H9 (cell line): Measurements from ENCODE around the gene CLEC9A. TPM values are rescaled to one million over a fixed set of nuclear protein-coding genes. Genes with fewer than 3 reads are reported as not detected.

Experiments
- DNase-seq: peaks from one replicate; pipeline ENCODE4 v3.0.0-alpha.2; 2017
- H2AFZ ChIP-seq: one replicate; pipeline ENCODE4 v1.6.1; 2013; ENCODE audit warnings: mild to moderate bottlenecking, low read length, control low read depth, moderate library complexity
- H2AK5ac ChIP-seq: 2 replicates; pipeline ENCODE4 v1.6.1; 2013; ENCODE audit warnings: low read length, control low read depth, mixed read lengths; ENCODE audit not compliant: insufficient read length
- H2BK120ac ChIP-seq: one replicate; pipeline ENCODE4 v1.6.1; 2013; ENCODE audit warnings: low read depth, mild to moderate bottlenecking, low read length, control low read depth, inconsistent platforms; ENCODE audit not compliant: poor library complexity, severe bottlenecking
- H2BK12ac ChIP-seq: 2 replicates; pipeline ENCODE4 v1.6.1; 2013; ENCODE audit warnings: low read length, control low read depth, mixed read lengths, low read depth; ENCODE audit not compliant: insufficient read length
- H2BK15ac ChIP-seq: 2 replicates; pipeline ENCODE4 v1.6.1; 2013; ENCODE audit warnings: low read depth, low read length, control low read depth
- H2BK20ac ChIP-seq: one replicate; pipeline ENCODE4 v1.6.1; 2013; ENCODE audit warnings: low read depth, mild to moderate bottlenecking, low read length, control low read depth, inconsistent platforms; ENCODE audit not compliant: poor library complexity, severe bottlenecking
- H2BK5ac ChIP-seq: 2 replicates; pipeline ENCODE4 v1.6.1; 2013; ENCODE audit warnings: low read length, control low read depth, mixed read lengths; ENCODE audit not compliant: insufficient read length
- H3K14ac ChIP-seq: 2 replicates; pipeline ENCODE4 v1.6.1; 2013; ENCODE audit warnings: low read length, control low read depth; ENCODE audit not compliant: insufficient read depth
- H3K18ac ChIP-seq: 2 replicates; pipeline ENCODE4 v1.6.1; 2013; ENCODE audit warnings: low read depth, mild to moderate bottlenecking, mixed read lengths, low read length, control low read depth; ENCODE audit not compliant: insufficient read length
- H3K23ac ChIP-seq: 2 replicates; pipeline ENCODE4 v1.6.1; 2013; ENCODE audit warnings: low read length, control low read depth, mixed read lengths, low read depth; ENCODE audit not compliant: insufficient read length
- H3K23me2 ChIP-seq: 2 replicates; pipeline ENCODE4 v1.6.1; 2013; ENCODE audit warnings: low read depth, mild to moderate bottlenecking, mixed read lengths, low read length, control low read depth; ENCODE audit not compliant: insufficient read length, poor library complexity, severe bottlenecking
- H3K27ac ChIP-seq: 2 replicates; pipeline ENCODE4 v1.5.1; 2013; ENCODE audit warnings: low read length, control low read depth, mixed read lengths, low read depth; ENCODE audit not compliant: insufficient read length
- H3K27me3 ChIP-seq: 2 replicates; pipeline ENCODE4 v1.6.1; 2013; ENCODE audit warnings: low read length, control low read depth, inconsistent platforms; ENCODE audit not compliant: insufficient read depth
- H3K4ac ChIP-seq: 2 replicates; pipeline ENCODE4 v1.6.1; 2013; ENCODE audit warnings: low read depth, mild to moderate bottlenecking, control low read depth, inconsistent platforms, low read length, moderate library complexity
- H3K4me1 ChIP-seq: 2 replicates; pipeline ENCODE4 v1.6.1; 2013; ENCODE audit warnings: low read length, control low read depth, inconsistent platforms; ENCODE audit not compliant: insufficient read depth
- H3K4me2 ChIP-seq: 2 replicates; pipeline ENCODE4 v1.6.1; 2013; ENCODE audit warnings: low read length, control low read depth, mixed read lengths; ENCODE audit not compliant: insufficient read length, insufficient read depth
- H3K56ac ChIP-seq: 2 replicates; pipeline ENCODE4 v1.6.1; 2013; ENCODE audit warnings: low read depth, mild to moderate bottlenecking, mixed read lengths, low read length, control low read depth; ENCODE audit not compliant: insufficient read length
- H3K79me1 ChIP-seq: 2 replicates; pipeline ENCODE4 v1.6.1; 2013; ENCODE audit warnings: low read depth, mild to moderate bottlenecking, moderate library complexity, low read length, control low read depth, inconsistent platforms; ENCODE audit not compliant: insufficient read depth, poor library complexity, severe bottlenecking
- H3K79me2 ChIP-seq: 2 replicates; pipeline ENCODE4 v1.6.1; 2013; ENCODE audit warnings: low read length, control low read depth, inconsistent platforms; ENCODE audit not compliant: insufficient read depth
- H3K9ac ChIP-seq: 2 replicates; pipeline ENCODE4 v1.6.1; 2013; ENCODE audit warnings: low read length, control low read depth, mixed read lengths; ENCODE audit not compliant: insufficient read length; ENCODE audit errors: extremely low read depth
- H3K9me3 ChIP-seq: one replicate; pipeline ENCODE4 v1.6.1; 2013; ENCODE audit warnings: low read depth, low read length, inconsistent platforms; ENCODE audit not compliant: control insufficient read depth
- H3T11ph ChIP-seq: one replicate; pipeline ENCODE4 v1.6.1; 2013; ENCODE audit warnings: mild to moderate bottlenecking, low read length, control low read depth, inconsistent platforms
- H4K20me1 ChIP-seq: one replicate; pipeline ENCODE4 v1.6.1; 2013; ENCODE audit not compliant: control insufficient read depth, insufficient read length, insufficient read depth
- H4K5ac ChIP-seq: 2 replicates; pipeline ENCODE4 v1.6.1; 2013; ENCODE audit warnings: low read depth, mild to moderate bottlenecking, mixed read lengths, low read length, control low read depth; ENCODE audit not compliant: insufficient read length
- H4K8ac ChIP-seq: replicated peaks from 2 replicates; pipeline ENCODE4 v1.6.1; 2013; ENCODE audit warnings: low read length, control low read depth, mixed read lengths, low read depth; ENCODE audit not compliant: insufficient read length
- H4K91ac ChIP-seq: 2 replicates; pipeline ENCODE4 v1.6.1; 2013; ENCODE audit warnings: low read depth, mild to moderate bottlenecking, moderate library complexity, mixed read lengths, low read length, control low read depth; ENCODE audit not compliant: insufficient read length
- H3K27ac Mint-ChIP-seq, 3 experiments: 2 replicates in 2 of 3; 3 replicates in 1 of 3; pipeline ENCODE4 v1.8.0; 2020 to 2021; ENCODE audit warnings: mixed read lengths in 3 of 3, mild to moderate bottlenecking in 1 of 3, moderate library complexity in 1 of 3
- H3K27me3 Mint-ChIP-seq: 2 replicates; pipeline ENCODE4 v1.8.0; 2021; ENCODE audit warnings: low read depth, mild to moderate bottlenecking, moderate library complexity, mixed read lengths
- H3K36me3 Mint-ChIP-seq, 3 experiments: 2 replicates in 2 of 3; 3 replicates in 1 of 3; pipeline ENCODE4 v1.8.0; 2020 to 2021; ENCODE audit warnings: low read depth in 3 of 3, mixed read lengths in 3 of 3; ENCODE audit not compliant: insufficient read depth in 1 of 3
- H3K4me1 Mint-ChIP-seq, 2 experiments: 2 replicates each; pipeline ENCODE4 v1.8.0; 2020; ENCODE audit warnings: mixed read lengths in 2 of 2
- H3K4me3 Mint-ChIP-seq, 2 experiments: 2 replicates in 1 of 2; 3 replicates in 1 of 2; pipeline ENCODE4 v1.8.0; 2020 to 2021; ENCODE audit warnings: mild to moderate bottlenecking in 2 of 2, mixed read lengths in 2 of 2, moderate library complexity in 1 of 2
- H3K9me3 Mint-ChIP-seq, 2 experiments: 2 replicates in 1 of 2; 3 replicates in 1 of 2; pipeline ENCODE4 v1.8.0; 2020; ENCODE audit warnings: mild to moderate bottlenecking in 2 of 2, mixed read lengths in 2 of 2, moderate library complexity in 1 of 2
- WGBS: extraction: QIAGEN DNeasy Blood & Tissue Kit; methylation state at CpG from one replicate; pipeline ENCODE4 v1.1.7; 2013; ENCODE audit warnings: missing lambda C conversion rate, low lambda C conversion rate, mixed read lengths; ENCODE audit not compliant: insufficient read length; ENCODE audit errors: extremely low coverage; 5-methylcytosine and 5-hydroxymethylcytosine counted together
- total RNA-seq: library from RNA; stranded (reverse); gene quantifications from 2 replicates; pipeline ENCODE4 v1.2.1, GENCODE V29; 2021
- TF ChIP-seq, protein P1 (sequence below): fragments of 200-600 bp; sonication (generic); conservative IDR thresholded peaks from 3 replicates; pipeline ENCODE4 v1.8.0; 2021; ENCODE audit warnings: antibody characterized with exemption, mild to moderate bottlenecking

CLEC9A gene
- total RNA-seq, 1 experiment from 2014 or later: not detected

DNA sequence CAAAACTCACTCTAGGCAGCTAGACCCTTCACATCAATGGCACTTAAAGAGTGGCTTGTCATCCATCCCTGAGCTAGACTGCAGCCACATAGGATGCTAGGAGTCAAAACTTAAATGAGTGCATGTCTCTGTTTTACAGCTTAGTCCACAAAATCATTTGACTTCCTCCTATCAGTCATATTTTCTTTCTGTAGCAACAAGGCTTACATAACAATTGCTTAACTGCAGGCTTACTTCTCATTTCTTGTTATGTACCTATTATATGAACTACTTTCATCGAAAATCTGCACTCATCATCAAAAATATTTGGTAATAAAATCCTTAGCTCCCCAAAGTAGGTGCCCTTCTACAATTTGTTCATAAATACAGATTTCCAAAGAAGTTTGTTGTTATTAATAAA, 38.2 kb downstream of the CLEC9A start:
- Histone ChIP-seq H3K18ac (no peak overlapping the region), H3K27me3 (no peaks in the 10 kb centered on the region; the same call in 1 of the 2 replicates), H3K4me1 (no peaks in the 10 kb centered on the region), H2AK5ac (no peak overlapping the region), H3K56ac (no peak overlapping the region), H3K9me3 (no peaks in the 10 kb centered on the region), H2BK120ac (no peak overlapping the region), H2AFZ (no peak overlapping the region), H4K5ac (no peak overlapping the region), H4K8ac (no peak overlapping the region), H3K4me2 (no peak overlapping the region), H3T11ph (no peak overlapping the region), H2BK15ac (no peak overlapping the region), H3K79me2 (peaks cover 2% of the 10 kb centered on the region; the same call in 1 of the 2 replicates), H4K91ac (no peak overlapping the region), H3K23ac (no peak overlapping the region), H3K27ac (no peak overlapping the region), H3K23me2 (no peaks in the 10 kb centered on the region), H2BK12ac (no peak overlapping the region), H3K4ac (no peak overlapping the region), H3K14ac (no peak overlapping the region), H2BK5ac (no peak overlapping the region), H3K79me1 (no peaks in the 10 kb centered on the region), H2BK20ac (no peak overlapping the region), H3K9ac (no peak overlapping the region), H4K20me1 (no peaks in the 10 kb centered on the region)
- WGBS: no CpG with 5 or more reads among the region's 1 CpG
- no peaks in the 10 kb centered on the region for H3K36me3 Mint-ChIP-seq
- no peaks in the 10 kb centered on the region for H3K27me3 Mint-ChIP-seq
- no peaks in the 10 kb centered on the region for H3K9me3 Mint-ChIP-seq
- DNase-seq: no peak
- 0 out of 4 replicates have a peak, but pooled peaks cover 3 to 4% of the 10 kb centered on the region in 2 experiments for H3K4me1 Mint-ChIP-seq
- no peak overlapping the region for H3K27ac Mint-ChIP-seq
- TF ChIP-seq, protein P1, sequence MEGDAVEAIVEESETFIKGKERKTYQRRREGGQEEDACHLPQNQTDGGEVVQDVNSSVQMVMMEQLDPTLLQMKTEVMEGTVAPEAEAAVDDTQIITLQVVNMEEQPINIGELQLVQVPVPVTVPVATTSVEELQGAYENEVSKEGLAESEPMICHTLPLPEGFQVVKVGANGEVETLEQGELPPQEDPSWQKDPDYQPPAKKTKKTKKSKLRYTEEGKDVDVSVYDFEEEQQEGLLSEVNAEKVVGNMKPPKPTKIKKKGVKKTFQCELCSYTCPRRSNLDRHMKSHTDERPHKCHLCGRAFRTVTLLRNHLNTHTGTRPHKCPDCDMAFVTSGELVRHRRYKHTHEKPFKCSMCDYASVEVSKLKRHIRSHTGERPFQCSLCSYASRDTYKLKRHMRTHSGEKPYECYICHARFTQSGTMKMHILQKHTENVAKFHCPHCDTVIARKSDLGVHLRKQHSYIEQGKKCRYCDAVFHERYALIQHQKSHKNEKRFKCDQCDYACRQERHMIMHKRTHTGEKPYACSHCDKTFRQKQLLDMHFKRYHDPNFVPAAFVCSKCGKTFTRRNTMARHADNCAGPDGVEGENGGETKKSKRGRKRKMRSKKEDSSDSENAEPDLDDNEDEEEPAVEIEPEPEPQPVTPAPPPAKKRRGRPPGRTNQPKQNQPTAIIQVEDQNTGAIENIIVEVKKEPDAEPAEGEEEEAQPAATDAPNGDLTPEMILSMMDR: no peak
- H3K4me3 Mint-ChIP-seq: no peak overlapping the region
